ENCODE data around the gene CTDSPL.

The CTDSPL gene

DNA sequence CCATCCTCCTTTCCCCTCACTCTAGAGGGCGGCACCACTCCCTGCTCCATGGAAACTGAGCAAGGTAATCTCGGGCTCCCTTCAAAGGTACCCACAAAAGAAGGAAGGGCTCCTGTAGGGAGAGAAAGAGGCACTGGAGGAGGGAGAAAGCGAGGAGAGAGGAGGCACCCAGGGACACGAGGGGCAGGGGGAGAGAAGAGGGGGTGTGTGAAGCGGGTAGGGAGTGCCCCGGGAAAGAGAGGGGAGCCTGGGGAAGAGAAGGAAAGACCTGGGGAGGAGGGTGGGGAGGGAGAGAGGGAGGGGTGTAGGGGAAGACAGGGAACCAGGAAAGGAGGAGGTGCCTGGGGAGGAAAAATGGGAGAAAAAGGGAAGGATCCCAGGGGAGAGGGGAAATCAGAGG, 129.4 kb downstream of the CTDSPL start:
- DNase-seq = no peak

DNA sequence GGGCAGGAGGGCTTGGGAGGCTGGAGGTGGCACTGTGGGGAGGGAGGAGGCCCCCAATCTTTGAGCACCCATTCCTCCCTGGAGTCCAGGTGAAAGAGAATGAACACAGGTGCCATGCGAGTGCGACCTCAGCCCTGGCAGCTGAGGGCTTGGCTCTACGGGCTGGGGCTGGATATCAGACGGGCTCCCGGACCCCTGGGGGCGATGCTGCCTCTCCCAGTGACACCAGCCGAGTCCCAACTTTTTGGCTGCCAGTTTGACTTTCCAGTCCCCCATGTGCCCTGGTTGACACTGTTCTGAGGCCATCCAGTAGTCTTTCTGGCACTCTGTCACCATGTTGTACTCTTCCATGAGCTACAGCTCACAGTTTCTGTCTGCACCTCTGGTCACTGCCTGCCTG, 130.1 kb downstream of the CTDSPL start:
- no peak for DNase-seq

DNA sequence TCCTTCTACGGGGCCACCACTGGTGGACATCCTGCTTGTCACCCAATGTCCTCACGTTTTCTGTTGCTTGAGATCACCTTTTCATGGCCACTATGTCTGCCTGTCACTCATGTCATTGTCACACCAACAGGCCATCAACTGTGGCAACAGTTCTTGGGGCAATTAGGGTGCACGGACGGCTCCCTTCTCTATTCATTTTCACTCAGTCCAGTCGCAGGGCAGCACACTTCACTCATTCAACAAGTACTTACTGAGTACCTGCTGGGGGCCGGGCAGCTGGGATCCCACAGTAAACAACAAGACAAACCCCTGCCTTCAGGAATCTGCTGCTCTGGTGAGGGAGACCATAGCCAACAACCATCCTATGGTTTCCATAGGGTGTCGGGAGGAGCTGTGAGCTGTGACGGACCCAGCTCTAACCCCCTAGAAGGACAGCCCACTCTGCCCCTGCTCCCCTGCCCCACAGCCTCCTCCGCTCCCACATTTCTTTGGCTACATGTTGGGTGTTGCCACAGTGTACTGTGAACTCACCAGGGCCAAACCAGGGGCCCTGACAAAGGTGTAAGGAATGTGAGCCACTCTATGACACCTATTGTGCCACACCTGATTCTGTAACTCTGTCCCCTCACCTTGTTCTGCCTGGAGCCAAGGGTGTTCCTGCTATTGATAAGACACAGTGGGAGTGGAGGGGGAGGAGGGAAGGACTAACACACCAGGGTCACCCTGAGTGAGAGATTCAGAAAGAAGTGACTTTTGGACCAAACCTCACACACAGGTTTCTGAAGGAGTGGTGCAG, 130.8 kb downstream of the CTDSPL start:
- DNase-seq = no peak

DNA sequence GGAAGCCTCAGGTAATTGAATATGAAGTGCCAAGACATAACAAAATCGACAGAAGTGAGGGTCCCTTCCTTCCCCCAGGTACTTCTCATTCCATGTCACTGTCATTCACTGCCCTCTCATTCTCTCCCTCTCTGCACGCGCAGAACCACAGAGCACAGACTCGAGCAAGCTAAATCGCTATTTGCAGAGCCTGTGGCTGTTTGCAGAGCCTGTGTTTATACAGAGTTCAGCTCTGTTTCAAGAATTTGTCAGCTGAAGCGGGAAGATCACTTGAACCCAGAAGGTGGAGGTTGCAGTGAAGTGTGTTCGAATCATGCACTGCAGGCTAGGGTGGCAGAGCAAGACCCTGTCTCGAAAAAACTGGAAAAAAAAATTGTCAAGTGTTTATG, 131.4 kb downstream of the CTDSPL start:
- no peak for DNase-seq

DNA sequence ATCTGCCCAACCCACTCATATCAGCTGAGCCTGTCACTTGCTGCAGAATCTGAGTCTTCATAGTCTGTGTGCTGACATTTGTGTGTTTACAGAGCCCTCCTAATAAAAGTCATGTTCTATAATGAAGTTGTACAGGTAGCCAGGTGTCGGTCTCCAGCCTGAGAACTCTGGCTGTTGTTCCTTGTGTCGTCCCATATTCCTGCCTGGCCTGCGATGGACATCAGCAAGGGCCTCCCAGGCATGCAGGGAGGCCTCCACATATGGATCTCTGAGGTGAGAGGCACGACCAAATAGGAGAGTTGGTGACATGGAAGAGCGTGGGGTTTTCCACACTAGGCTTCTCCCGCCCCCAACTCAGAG, 131.8 kb downstream of the CTDSPL start:
- DNase-seq = no peak

DNA sequence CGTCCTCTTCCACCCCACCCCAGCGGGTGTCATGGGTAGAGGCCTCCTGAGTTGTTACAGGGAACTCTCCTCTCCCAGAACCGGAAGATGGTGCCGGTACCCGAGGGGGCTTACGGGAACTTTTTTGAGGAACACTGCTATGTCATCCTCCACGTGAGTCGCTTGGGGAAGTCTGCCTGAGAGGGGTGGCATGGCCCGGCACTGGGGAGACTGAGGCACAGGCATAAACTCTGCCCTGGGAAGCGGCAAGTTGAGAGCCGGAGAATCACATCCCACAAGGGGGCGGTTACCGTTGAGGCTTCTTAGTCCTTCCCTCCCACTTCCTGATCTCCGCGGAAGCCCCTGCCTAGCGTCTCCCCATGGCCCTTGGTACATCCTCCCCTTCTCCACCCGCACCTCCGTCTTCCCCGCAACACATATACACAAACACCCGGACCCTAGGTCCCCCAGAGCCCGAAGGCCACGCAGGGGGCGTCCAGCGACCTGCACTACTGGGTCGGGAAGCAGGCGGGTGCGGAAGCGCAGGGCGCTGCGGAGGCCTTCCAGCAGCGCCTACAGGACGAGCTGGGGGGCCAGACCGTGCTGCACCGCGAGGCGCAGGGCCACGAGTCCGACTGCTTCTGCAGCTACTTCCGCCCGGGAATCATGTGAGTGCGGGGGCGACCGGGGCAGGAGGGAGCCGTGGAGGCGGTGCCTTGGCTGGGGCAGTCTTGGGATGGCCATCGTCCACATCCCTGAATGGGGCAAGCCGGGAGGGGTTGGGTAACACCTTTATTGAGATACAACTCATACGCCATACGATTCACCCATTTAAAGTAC, 132.3 kb downstream of the CTDSPL start:
- no peak for DNase-seq

DNA sequence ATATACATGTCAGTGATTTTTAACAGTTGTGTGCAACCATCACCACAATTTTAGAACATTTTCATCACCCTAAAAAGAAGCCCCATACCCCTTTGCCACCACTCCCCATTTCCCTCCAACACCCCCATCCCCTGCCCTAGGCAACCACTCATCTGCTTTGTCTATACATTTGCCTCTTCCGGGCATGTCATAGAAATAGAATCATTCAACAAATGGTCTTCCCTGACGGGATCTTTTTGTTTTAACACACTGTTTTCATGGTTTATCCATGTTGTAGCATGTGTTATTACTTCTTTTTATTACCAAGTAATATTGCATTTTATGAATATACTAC, 132.9 kb downstream of the CTDSPL start:
- DNase-seq = no peak

DNA sequence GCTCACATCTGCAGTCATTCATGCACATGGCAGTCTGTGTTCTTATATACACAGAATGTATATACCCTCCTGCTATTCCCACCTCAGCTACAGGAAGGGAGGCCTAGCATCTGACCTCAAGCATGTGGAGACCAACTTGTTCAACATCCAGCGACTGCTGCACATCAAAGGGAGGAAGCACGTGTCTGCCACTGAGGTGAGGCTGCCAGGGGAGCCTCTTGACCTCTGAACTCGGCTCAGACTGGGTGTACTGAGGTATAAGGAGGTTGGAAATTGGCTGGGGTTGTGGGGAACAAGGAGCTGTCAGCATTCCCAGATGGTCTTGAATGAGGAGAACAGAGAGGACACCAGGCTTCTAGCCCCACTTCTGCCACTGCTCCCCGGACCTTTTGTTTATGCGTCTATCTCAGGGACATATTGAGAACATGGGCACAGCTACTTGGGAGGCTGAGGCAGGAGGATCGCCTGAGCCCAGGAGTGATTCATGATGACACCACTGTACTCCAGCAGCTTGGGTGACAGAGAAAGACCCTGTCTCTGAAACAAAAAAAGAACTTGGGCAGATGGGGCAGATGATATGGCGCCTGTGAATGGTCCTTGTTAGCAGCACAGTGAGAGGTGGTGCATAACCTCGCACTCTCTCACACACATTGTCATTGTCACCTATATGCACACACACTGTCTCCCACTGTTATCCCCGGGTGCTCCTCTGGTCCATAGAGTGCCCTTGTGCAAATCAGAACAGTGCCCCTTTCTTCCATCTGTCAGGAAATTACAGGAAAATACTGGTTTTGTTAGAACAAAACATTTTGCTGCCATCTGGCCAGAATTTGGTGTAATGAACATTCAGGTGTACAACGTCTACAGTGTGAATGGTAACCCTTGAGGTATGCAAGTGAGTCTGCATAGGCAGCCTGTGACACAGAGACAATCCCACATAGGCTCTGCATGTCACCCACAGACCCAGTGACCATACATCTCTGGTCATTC, 134.3 kb downstream of the CTDSPL start:
- no peak for DNase-seq

DNA sequence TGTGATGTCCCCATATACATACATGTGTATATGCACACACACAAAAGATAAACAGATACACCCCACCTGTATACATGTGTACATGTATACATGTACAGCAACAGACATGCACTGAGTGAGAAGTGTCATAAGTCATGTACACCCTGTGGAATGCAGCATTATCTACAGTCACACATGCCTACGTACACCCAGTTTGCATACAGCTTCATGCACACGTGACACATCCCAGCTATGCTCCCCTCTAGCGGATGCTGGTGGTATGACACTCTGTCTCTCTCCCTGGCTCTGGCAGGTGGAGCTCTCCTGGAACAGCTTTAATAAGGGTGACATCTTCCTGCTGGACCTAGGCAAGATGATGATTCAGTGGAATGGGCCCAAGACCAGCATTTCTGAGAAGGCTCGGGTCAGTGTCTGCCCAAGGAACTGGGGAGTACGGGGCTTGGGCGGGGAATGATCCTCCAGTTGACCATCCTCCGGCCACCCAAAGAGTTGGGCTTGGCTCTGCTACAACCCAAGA, 135.2 kb downstream of the CTDSPL start:
- peak; percentile 57 for DNase-seq

DNA sequence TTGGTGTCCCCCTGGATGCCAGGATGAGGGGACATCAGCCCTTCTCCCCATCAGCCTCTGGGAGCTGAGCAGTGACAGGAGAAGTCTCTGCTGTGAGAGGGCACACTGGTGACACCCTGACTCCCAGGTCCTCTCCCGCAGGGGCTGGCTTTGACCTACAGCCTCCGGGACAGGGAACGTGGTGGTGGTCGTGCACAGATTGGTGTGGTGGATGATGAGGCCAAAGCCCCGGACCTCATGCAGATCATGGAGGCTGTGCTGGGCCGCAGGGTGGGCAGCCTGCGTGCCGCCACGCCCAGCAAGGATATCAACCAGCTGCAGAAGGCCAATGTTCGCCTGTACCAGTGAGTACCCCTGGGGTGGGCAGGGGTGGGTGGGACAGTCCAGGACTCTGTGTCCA, 135.7 kb downstream of the CTDSPL start:
- DNase-seq = no peak

DNA sequence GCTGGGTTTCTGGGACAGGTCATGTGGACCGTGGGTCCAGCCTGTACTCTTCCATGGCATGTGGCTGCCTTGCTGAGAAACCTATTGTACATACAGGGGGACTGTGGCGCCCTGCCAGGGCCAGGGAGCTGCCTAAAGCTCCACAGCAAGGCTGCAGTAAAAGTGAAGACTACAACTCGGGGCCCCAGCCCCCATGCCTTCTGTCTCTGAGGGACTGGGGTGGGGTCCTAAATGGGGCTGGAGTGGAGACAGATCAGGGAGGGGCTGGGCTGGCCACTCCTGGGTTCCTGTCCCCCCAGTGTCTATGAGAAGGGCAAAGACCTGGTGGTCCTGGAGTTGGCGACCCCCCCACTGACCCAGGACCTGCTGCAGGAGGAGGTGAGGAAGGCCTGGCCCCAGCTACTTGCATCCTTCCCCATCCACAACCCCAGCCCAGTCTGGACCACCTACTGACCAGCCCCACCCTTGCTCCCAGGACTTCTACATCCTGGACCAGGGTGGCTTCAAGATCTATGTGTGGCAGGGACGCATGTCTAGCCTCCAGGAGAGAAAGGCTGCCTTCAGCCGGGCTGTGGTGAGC, 136.2 kb downstream of the CTDSPL start:
- DNase-seq = no peak

DNA sequence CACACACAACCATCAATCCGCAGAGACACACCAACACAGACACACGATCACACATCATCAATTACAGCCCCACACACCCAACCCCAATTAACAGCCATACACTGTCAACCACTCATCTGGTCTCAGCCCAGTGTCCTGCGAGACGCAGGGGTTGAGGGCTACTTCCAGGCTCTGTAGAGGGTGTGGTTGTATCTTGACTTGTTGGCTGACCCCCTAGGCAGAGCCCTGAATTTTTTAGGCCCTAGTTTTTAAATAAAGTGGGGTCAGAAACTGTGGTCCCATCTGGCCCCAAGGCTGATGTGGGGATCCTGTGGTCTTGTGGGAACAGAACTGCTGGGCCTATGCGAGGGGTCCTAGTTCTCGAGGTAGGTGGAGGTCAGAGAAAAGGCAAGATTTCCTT, 138.2 kb downstream of the CTDSPL start:
- no peak for DNase-seq

DNA sequence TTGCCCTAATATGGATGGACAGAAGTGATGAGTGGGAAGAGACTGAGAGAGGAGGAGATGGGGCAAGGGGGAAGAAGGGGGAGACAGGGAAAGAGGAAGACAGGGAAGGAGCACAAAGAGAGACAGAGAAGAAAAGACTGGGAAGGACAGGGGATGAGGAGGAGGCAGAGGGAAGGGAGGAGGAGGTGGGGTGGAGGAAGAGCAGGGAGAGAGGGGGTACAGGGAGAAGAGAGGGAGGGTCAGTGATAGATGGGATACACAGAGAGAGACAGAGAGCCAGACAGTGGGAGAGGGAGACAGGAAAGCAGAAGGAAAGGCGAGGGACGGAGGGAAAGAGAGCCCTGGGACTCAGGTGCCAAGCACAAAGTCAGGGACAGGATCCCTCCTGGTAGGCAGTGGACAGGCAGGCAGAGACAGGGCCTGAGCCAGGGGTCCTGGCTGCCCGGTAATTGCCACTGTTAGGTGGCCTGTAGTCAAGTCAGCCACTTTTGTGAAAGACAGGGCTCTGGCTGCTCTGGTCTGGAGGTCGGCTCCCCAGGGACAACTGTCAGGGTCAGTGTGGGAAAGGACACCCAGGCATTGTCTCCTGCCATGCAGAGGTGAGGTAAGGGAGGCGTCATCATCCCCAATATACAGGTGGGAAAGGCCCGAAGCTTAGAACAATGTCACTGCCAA, 138.7 kb downstream of the CTDSPL start:
- no peak for DNase-seq

DNA sequence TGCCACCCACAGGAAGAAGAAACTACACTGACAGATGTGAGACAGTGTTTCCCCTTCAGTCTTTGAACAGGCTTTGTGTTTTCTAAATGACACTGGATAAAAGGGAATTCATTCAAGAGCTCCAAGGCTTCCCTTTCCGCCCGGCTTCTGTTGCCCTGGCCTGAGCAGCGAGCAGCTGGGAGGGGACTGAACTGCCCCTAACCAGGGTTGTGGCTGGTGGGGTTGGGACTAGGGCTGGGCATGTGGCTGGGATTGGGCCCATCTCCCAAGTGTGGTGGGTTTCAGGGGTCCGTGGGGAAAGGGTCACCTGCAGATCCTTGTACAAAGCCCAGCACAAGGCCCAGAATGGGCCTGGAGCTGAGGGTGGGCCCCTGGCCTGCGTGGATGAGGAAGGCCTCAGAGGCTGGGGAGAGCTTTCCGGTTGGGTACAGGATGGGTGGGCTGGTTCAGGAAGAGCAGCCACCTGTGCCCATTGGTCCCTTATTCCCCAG, 139.3 kb downstream of the CTDSPL start:
- DNase-seq = no peak

DNA sequence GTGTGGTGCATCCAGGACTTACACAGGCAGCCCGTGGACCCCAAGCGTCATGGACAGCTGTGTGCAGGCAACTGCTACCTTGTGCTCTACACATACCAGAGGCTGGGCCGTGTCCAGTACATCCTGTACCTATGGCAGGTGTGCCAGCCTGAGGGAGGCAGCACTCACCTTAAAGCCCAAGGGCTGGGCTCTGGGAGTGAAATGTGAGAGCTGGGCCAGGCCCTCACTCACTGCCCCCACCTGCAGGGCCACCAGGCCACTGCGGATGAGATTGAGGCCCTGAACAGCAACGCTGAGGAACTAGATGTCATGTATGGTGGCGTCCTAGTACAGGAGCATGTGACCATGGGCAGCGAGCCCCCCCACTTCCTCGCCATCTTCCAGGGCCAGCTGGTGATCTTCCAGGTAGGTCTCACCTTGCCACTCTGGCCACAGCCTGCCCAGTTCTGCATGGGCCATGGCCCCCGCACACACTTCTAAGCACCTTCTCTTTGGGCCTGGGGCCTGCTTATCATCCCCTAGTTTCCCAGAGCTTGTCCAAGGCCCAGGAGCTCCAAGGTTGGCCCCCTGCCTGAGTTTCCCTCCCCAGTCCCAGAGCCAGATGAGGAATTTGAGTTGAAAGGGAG, 139.9 kb downstream of the CTDSPL start:
- no peak for DNase-seq

DNA sequence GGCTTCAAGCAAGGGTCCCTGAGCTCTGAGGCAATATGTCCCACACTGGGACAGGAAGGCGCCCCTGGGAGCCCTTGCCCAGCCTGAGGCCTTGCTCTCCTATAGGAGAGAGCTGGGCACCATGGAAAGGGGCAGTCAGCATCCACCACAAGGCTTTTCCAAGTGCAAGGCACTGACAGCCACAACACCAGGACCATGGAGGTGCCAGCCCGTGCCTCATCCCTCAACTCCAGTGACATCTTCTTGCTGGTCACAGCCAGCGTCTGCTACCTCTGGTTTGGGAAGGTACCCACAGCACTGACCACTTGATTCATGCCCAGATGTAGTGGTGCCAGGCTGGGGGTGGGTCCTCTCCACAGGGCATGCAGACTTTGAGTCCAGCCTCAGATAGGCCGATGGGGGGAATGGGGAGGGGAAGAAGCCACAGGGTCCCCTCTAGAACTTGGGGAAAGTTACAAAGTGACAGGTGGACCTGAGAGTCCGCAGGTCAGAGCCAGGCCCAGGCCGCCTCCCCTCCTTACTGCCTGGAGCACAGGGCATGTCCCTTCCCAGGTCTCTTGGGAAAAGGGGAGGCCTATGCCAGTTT, 140.7 kb downstream of the CTDSPL start:
- no peak for DNase-seq

DNA sequence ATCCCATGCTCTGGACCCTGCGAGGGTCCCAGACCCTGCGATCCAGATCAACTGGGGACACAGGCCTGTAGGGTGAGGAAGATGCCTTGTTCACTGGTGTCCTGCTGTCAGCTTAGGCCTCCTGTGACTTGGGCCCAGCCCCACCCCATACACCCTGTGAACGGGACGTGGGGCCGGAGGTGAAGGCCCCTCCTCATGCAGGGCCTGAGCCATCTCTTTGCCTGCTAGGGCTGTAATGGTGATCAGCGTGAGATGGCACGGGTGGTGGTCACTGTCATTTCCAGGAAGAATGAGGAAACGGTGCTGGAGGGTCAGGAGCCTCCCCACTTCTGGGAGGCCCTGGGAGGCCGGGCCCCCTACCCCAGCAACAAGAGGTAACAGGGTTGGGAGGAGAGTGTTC, 141.3 kb downstream of the CTDSPL start:
- no peak for DNase-seq

DNA sequence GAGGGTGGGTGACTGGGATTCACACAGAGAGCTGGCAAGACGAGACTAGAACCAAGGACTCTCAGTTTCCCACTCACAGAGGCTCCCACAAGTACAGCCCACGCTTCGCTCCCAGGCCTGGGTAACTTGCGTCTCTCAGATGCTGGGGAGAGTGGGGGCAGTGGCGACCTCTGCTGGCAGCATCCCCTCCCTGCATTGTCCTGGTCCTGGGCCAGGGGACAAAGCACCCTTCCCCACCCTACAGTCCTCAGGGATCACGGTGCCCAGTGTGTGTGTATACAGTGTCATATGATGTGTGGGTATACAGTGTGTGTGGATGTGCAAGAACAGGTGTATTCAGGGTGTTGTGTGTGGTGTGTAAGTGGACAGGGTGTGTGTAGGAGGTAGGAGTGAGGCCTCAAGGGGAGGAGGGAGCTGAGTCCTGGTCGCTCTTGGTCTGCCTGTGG, 141.7 kb downstream of the CTDSPL start:
- DNase-seq = peak; percentile 29

DNA sequence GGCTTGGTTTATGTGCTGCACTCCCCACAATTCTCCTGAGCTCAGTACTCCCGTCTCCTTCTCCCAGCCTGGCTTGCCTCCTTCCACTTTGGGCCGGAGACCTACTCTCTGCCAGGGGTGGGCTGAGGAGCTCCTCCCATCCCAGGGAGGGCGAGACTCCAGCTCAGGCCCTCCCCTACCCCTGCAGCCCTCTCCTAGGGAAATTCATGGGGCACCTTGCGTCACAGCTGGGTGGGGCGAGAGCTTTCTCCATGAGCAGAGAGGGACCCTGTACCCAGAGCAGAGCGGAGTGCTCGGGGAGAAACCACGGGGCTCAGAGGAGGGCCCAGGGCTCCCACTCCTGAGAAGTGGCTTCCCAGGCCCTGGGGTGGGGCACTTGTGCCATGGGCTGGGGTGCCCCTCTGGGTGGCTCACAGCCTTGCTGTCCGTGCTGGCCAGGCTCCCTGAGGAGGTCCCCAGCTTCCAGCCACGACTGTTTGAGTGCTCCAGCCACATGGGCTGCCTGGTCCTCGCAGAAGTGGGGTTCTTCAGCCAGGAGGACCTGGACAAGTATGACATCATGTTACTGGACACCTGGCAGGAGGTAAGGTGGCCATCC, 142.2 kb downstream of the CTDSPL start:
- no peak for DNase-seq

DNA sequence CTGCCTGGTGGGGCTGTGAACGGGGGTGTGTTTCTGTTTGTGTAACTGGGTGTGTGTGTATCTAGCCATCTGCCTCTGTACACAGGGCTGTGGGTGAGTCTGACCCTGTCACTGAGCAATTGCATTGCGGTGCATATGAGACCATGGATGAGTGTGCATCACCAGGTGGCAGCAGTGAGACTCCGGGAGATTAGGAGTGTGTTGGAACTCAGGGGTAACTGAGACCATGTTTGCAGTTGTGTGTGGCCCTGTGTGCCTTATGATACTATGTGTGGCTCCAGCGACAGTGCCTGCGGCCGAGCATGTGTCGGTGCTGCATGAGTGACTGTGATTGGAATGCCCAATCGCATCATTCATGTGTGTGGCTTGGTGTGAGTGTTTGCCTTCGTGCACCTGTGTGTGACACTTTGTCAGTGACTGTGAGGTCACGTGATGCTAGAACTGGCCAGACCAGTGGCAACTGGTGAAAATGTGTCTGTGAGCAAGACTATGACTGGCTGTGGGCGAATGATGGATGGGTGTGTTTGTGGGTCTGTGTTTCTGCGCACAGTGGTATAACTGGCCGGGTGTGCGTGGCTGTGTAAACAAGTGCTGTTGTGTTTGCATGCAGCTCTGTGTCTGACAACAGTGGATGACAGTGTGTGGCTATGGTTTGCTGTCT, 142.9 kb downstream of the CTDSPL start:
- no peak for DNase-seq
